Measurements from ENCODE around the gene C2orf92.

GRCh38 chr2:97720746-97721145 lies 51.2 kb downstream of the C2orf92 start:
- TF ChIP-seq EZH2 (optimal IDR thresholded peaks at IDR 0.05; ENCODE audit: low read depth, low read length) (no peak), CTCF (IDR thresholded peaks at IDR 0.05; ENCODE audit: low read length) (no peak)
